ENCODE measurements around the gene ELF2. TPM values are rescaled to one million over a fixed set of nuclear protein-coding genes. Genes with fewer than 3 reads are reported as not detected.

The ELF2 gene
- total and polyA plus RNA-seq, 2 experiments from 2014 or later = 38.2 to 48.8 TPM

GRCh38 chr4:139076016-139076744 lies 100.8 kb downstream of the ELF2 start:
- Histone ChIP-seq H3K36me3 (ENCODE audit: insufficient read depth) (peaks cover 15% of the 10 kb centered on the region), H3F3A (replicated peaks; ENCODE audit: low read depth) (no peaks in the 10 kb centered on the region), H3K27ac (ENCODE audit: low read depth) (no peak overlapping the region), H3K9me2 (ENCODE audit: insufficient read depth) (no peaks in the 10 kb centered on the region), H3K79me2 (replicated peaks; ENCODE audit: insufficient read depth) (peaks cover 82% of the 10 kb centered on the region), H3K4me1 (ENCODE audit: insufficient read depth) (peaks cover 4% of the 10 kb centered on the region; the same call in 1 of the 2 replicates), H3K4me3 (no peak overlapping the region), H3K4me2 (no peak overlapping the region), H3K27me3 (ENCODE audit: insufficient read depth) (no peaks in the 10 kb centered on the region), H4K20me1 (replicated peaks; ENCODE audit: insufficient read depth) (peaks cover 27% of the 10 kb centered on the region), H2AFZ (no peak overlapping the region)
- no peaks in the 10 kb centered on the region; the same call in 2 of the 3 replicates for H3K9me3 Mint-ChIP-seq
- DNase-seq (ENCODE audit: low spot score) (no peak), ATAC-seq (no peak)
- no peaks in the 10 kb centered on the region for H3K4me1 Mint-ChIP-seq
- no peak overlapping the region for H3K4me3 Mint-ChIP-seq
- no peaks in the 10 kb centered on the region for H3K27me3 Mint-ChIP-seq (ENCODE audit: insufficient read depth, low read depth, poor library complexity)
- peaks cover 9% of the 10 kb centered on the region for H3K36me3 Mint-ChIP-seq (ENCODE audit: low read depth)
- TF ChIP-seq STAT1 (IDR thresholded peaks at IDR 0.05; ENCODE audit: unreplicated experiment) (no peak), ETS1 (IDR thresholded peaks at IDR 0.05) (no peak), ZNF331 (CRISPR knock-in tag; IDR thresholded peaks at IDR 0.05; ENCODE audit: low read depth) (no peak), CTCF (conservative IDR thresholded peaks at IDR 0.05; ENCODE audit: low read depth in 2 of 2) (no peak), EZH2 (IDR thresholded peaks at IDR 0.05; ENCODE audit: low read depth, unreplicated experiment) (no peak), ZNF114 (CRISPR knock-in tag; IDR thresholded peaks at IDR 0.05) (no peak), EZH2phosphoT487 (IDR thresholded peaks at IDR 0.05; ENCODE audit: unreplicated experiment) (no peak), POLR2AphosphoS5 (IDR thresholded peaks at IDR 0.05; ENCODE audit: low read depth) (no peak), NANOG (IDR thresholded peaks at IDR 0.05; ENCODE audit: borderline replicate concordance) (no peak), REST (IDR thresholded peaks at IDR 0.05; ENCODE audit: unreplicated experiment) (no peak), CREB1 (CRISPR knock-in tag; IDR thresholded peaks at IDR 0.05; ENCODE audit: low read depth) (no peak), JUNB (IDR thresholded peaks at IDR 0.05; ENCODE audit: unreplicated experiment) (no peak)
- H3K27ac Mint-ChIP-seq = no peak overlapping the region
